Cardiac fibroblast (primary cell): ENCODE data around the gene SMG6.
A peak's percentile ranks its signal among the peaks of the same experiment; 100 is the strongest.

ENCODE experiments used
- DNase-seq, 2 donors: peaks; one replicate each; pipeline versions ENCODE4 v3.0.0 to v3.0.0-alpha.2; 2010; ENCODE audit warnings: low read depth in 2 of 2
- H3K4me3 ChIP-seq, 2 donors: replicated peaks in 1 of 2; 1 replicate in 1 of 2; 2 replicates in 1 of 2; pipeline ENCODE4 v1.5.1; 2011; ENCODE audit warnings: low read depth in 2 of 2, low read length in 2 of 2, mild to moderate bottlenecking in 2 of 2, moderate library complexity in 1 of 2
- TF ChIP-seq, protein P1 (sequence below): IDR thresholded peaks from one replicate; pipeline ENCODE4 v1.5.1; 2011; ENCODE audit warnings: low read depth, mild to moderate bottlenecking, low read length, inconsistent platforms

The SMG6 gene

DNA sequence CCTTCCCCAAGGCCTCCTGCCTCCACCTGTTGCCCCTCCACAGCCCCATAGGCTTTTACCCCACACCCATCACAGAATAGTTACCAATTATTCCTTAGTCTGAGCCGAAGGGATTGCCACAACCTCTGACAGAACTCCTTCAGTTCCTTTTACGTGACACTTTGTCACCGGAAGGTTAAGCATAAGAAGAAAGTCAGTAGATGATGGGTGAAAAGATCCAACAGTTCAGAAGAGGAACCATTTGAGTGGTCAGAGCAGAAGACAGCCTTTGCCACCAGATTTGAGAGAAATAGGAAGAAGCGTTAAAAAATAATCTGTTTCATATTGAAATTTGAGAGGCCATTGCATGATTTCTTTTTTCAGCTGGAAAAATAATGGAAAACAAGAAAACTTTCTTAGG, 1.3 kb upstream of the SMG6 start:
- no peak for DNase-seq
- H3K4me3 ChIP-seq = no peak overlapping the region
- TF ChIP-seq, protein P1, sequence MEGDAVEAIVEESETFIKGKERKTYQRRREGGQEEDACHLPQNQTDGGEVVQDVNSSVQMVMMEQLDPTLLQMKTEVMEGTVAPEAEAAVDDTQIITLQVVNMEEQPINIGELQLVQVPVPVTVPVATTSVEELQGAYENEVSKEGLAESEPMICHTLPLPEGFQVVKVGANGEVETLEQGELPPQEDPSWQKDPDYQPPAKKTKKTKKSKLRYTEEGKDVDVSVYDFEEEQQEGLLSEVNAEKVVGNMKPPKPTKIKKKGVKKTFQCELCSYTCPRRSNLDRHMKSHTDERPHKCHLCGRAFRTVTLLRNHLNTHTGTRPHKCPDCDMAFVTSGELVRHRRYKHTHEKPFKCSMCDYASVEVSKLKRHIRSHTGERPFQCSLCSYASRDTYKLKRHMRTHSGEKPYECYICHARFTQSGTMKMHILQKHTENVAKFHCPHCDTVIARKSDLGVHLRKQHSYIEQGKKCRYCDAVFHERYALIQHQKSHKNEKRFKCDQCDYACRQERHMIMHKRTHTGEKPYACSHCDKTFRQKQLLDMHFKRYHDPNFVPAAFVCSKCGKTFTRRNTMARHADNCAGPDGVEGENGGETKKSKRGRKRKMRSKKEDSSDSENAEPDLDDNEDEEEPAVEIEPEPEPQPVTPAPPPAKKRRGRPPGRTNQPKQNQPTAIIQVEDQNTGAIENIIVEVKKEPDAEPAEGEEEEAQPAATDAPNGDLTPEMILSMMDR = no peak

DNA sequence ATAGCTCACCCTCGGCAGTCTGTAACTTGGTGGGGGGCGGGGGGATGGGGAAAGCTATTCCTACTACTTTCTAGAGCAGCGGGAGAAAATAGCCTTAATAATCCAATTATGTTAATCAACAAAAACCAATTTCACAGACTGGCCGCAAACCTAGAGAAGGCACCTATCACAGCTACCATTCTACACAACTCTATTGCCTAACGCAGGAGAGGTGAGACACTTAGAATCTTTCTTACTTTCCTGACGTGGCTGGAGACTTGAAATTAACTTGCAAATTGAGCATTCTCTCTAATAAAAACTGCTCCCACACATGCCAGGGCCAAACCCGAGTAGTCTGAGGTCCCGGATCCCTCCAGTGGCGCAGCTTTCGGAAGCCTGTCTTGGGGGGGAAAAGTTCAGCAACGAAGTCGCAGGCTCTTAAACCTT, 794 bp downstream of the SMG6 start:
- DNase-seq = no peak
- H3K4me3 ChIP-seq = peak overlapping the region; percentile 93
- TF ChIP-seq, protein P1 = no peak

DNA sequence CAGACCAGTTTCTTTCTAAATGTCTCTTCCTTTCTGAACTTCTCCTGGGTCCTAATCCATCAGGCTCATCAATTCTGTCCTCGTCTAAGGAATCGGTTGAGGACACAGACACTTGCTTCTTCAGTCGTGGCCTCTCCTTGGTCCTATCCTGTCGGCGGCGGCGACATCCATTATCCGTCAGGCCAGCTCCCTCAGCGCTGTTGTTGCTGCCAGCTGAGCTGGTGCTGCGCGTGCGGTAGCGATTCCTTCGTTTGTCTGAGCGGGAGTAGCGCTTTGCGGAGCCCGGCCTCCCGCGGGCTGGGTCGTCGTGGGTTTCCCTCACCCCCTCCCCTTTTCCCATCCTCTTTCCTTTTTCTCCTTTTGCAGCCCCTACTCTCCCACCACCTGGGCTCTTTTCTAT, 3.8 kb downstream of the SMG6 start:
- no peak for DNase-seq
- H3K4me3 ChIP-seq = no peak overlapping the region
- TF ChIP-seq, protein P1 = no peak

DNA sequence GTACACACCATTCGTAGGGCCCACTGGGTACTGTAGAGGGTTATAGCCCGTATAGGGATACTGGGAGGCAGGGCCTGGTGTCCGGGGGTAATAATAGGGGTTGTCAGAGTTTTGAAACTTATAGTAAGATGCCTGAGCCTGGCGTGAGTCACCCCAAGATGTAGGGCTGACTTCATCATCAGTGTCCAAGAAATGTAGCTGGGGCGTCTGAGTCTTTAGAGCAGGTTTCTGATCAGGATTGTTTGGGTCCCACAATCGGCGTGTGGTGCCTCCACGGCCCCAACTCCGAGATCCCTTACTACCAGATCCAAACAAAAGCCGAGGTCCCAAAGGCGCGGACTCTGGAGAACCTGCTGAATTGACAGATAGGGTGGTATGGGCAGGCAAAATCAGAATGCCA, 4.4 kb downstream of the SMG6 start:
- no peak overlapping the region for H3K4me3 ChIP-seq
- DNase-seq = no peak
- TF ChIP-seq, protein P1 = no peak

DNA sequence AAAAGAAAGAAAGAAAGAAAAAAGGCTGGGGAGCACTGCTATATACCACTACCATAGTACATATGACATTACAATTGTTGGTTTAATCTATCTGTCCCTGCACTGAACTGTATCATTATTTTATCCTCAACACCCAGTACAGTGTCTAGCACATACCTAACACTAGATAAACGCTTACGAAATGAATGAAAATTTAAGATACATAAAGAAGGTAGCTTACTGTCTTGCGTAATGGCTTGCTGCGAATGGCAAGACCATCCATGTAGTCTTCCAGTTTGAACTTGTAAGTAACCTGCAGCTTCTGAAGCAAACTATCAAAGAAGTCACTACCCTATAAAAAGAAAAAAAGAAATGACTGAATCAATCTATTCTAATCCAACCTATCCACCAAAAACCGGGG, 6.6 kb downstream of the SMG6 start:
- no peak for DNase-seq
- no peak overlapping the region for H3K4me3 ChIP-seq
- TF ChIP-seq, protein P1 = no peak

DNA sequence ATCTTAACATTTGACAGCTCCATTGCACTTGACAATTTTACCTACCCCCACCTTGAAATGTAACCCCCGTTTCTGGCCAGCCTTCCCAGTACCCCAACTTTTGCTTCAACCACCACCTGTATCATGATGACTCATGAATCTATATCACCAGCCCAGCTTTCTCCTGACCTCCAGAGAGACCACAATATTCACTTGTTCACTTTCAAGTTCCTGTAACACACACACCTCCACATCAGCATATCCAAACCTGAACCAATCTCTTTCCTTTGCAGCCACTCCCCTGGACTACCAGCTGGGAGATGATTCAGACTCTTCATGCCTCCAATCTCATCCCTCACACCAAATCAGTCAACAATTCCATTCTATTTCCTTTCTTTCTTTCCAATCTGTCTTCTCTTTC, 8.0 kb downstream of the SMG6 start:
- TF ChIP-seq, protein P1 = no peak
- no peak for DNase-seq
- no peak overlapping the region for H3K4me3 ChIP-seq

DNA sequence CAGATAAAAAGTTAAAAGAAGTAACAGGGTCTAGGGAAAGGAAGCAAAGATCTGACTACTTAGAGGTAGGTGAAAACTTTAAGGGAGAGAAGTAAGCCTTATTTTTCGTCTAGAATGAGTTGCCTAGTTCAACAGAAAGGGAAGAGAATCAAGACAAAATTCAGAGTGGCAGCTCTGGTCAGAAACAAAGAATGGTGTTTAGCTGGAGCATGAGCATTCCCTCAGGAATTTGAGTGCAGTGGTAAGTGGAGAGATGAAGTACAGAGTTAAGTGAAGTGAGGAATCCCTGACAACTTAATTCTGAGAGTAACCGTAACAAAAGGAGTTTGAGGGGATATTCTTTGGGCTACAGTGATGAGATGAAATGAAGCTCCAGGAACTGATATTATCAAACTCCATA, 11.5 kb downstream of the SMG6 start:
- no peak for DNase-seq
- no peak overlapping the region for H3K4me3 ChIP-seq
- TF ChIP-seq, protein P1 = no peak
